PC-3 (cell line): Measurements from ENCODE around the gene ZNF350.

Experiments
- EZH2 ChIP-seq: fragments of 300-600 bp; sonication (generic); IDR thresholded peaks from one replicate; pipeline ENCODE4 v1.6.1; 2017; ENCODE audit warnings: antibody characterized with exemption, mild to moderate bottlenecking, low read length; ENCODE audit not compliant: unreplicated experiment
- TF ChIP-seq, protein P1 (sequence below): fragments of 300-600 bp; sonication (generic); conservative IDR thresholded peaks from 2 replicates; pipeline ENCODE4 v1.5.1; 2017; ENCODE audit warnings: antibody characterized with exemption, low read depth, mild to moderate bottlenecking, low read length

DNA sequence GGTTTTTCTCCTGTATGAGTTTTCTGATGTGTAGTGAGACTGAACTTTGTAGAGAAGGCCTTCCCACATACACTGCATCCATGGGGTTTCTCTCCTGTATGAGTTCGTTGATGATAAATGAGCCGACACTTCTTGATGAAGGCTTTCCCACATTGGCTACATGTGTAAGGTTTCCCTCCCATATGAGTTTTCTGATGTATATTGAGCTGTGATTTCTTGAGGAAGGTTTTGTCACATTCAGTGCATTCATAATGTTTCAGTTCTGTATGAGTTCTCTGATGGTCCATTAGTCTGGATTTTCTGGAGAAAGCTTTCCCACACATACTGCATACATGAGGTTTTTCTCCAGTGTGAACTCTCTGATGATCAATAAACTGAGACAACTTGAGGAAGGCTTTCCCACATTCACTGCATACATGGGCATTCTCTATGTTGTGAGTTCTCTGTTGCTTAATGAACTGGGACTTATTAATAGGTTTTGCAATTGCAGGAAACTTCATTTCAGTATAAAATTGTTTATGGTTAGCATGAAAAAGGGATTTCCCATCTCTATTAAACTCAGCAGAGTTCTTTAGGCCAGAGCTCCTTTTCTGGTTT, 7.5 kb upstream of the ZNF350 start:
- no peak for TF ChIP-seq EZH2
- TF ChIP-seq, protein P1, sequence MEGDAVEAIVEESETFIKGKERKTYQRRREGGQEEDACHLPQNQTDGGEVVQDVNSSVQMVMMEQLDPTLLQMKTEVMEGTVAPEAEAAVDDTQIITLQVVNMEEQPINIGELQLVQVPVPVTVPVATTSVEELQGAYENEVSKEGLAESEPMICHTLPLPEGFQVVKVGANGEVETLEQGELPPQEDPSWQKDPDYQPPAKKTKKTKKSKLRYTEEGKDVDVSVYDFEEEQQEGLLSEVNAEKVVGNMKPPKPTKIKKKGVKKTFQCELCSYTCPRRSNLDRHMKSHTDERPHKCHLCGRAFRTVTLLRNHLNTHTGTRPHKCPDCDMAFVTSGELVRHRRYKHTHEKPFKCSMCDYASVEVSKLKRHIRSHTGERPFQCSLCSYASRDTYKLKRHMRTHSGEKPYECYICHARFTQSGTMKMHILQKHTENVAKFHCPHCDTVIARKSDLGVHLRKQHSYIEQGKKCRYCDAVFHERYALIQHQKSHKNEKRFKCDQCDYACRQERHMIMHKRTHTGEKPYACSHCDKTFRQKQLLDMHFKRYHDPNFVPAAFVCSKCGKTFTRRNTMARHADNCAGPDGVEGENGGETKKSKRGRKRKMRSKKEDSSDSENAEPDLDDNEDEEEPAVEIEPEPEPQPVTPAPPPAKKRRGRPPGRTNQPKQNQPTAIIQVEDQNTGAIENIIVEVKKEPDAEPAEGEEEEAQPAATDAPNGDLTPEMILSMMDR = no peak
